OCI-LY3 (cell line): ENCODE data around the gene SKA2.
A peak's percentile ranks its signal among the peaks of the same experiment; 100 is the strongest.

ENCODE experiments used
- H2AFZ ChIP-seq: fragments of 200-600, 300-600 bp; shearing (Covaris generic); 2 replicates; pipeline ENCODE4 v1.6.0; 2014; ENCODE audit warnings: antibody characterized with exemption, low read depth, low read length
- H3K27ac ChIP-seq: fragments of 200-600, 300-600 bp; sonication (generic); 2 replicates; pipeline ENCODE4 v1.5.1; 2014; ENCODE audit warnings: mild to moderate bottlenecking, low read length, moderate library complexity, mixed read lengths
- H3K27me3 ChIP-seq: fragments of 200-600, 300-600 bp; sonication (generic); 2 replicates; pipeline ENCODE4 v1.6.1; 2014; ENCODE audit warnings: low read depth, low read length, mixed read lengths
- H3K36me3 ChIP-seq: fragments of 200-600, 300-600 bp; sonication (generic); replicated peaks from 2 replicates; pipeline ENCODE3; 2014; ENCODE audit warnings: low read depth, low read length, mixed read lengths
- H3K4me1 ChIP-seq: fragments of 300-600, 200-600 bp; sonication (generic); 2 replicates; pipeline ENCODE4 v1.6.1; 2014; ENCODE audit warnings: low read length, mixed read lengths
- H3K4me2 ChIP-seq: fragments of 200-600, 300-600 bp; sonication (generic); 2 replicates; pipeline ENCODE4 v1.6.1; 2014; ENCODE audit warnings: low read length, mixed read lengths
- H3K4me3 ChIP-seq: fragments of 300-600, 200-600 bp; sonication (generic); 2 replicates; pipeline ENCODE4 v1.5.1; 2014; ENCODE audit warnings: antibody characterized with exemption, mild to moderate bottlenecking, low read length, moderate library complexity
- H3K79me2 ChIP-seq: fragments of 300-600, 200-600 bp; shearing (Covaris generic); 2 replicates; pipeline ENCODE4 v1.6.1; 2014; ENCODE audit warnings: mild to moderate bottlenecking, low read length, mixed read lengths
- H3K9ac ChIP-seq: fragments of 300-600, 200-600 bp; shearing (Covaris generic); 2 replicates; pipeline ENCODE4 v1.6.0; 2014; ENCODE audit warnings: mild to moderate bottlenecking, low read length, moderate library complexity
- H3K9me3 ChIP-seq: fragments of 200-600, 300-600 bp; shearing (Covaris generic); 2 replicates; pipeline ENCODE4 v1.6.1; 2014; ENCODE audit warnings: low read length, mixed read lengths; ENCODE audit not compliant: insufficient read depth
- H4K20me1 ChIP-seq: fragments of 200-600, 300-600 bp; sonication (generic); 2 replicates; pipeline ENCODE4 v1.6.1; 2016; ENCODE audit warnings: low read length, mixed read lengths; ENCODE audit not compliant: insufficient read depth
- CTCF ChIP-seq: fragments of 200-600, 300-600 bp; sonication (generic); IDR thresholded peaks from 2 replicates; pipeline ENCODE4 v1.5.1; 2014; ENCODE audit warnings: antibody characterized with exemption, low read length, low read depth
- EZH2phosphoT487 ChIP-seq: fragments of 200-600 bp; shearing (Covaris generic); IDR thresholded peaks from 2 replicates; pipeline ENCODE4 v1.6.1; 2018; ENCODE audit warnings: antibody characterized with exemption, mixed run types, low read depth

SKA2 gene

DNA sequence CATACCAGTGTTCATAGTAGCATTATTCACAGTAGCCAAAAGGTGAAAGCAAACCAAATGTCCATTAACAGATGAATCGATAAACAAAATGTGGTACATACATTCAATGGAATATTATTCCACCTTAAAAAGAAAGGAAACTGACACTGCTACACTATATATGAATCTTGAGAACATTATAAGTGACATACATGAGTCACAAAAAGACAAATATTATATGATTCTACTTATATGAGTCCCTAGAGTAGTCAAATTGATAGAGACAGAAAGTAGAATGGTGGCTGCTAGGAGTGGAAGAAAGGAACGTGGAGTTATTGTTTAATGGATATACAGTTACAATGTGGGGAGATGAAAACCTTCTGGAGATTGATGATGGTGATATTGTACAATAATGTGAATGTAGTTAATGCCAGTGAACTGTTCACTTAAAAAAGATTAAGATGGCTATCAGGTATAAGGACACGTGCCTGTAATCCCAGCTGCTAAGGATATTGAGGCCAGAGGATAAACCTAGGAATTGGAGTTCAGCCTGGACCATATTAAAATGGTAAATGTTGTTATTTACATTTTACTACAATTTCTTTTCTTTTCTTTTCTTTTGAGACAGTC is 28.1 kb downstream of the SKA2 start:
- no peak overlapping the region for H3K4me2 ChIP-seq
- H3K27me3 ChIP-seq, result no peaks in the 10 kb centered on the region
- TF ChIP-seq CTCF, result no peak
- no peak for TF ChIP-seq EZH2phosphoT487
- no peaks in the 10 kb centered on the region for H3K9me3 ChIP-seq
- 0 out of 2 replicates have a peak overlapping the region, but pooled peaks have one; percentile 6 for H3K27ac ChIP-seq
- H3K9ac ChIP-seq, result no peak overlapping the region
- H3K79me2 ChIP-seq, result no peaks in the 10 kb centered on the region
- H4K20me1 ChIP-seq, result no peaks in the 10 kb centered on the region
- peaks cover 8% of the 10 kb centered on the region for H3K36me3 ChIP-seq
- peaks cover 6% of the 10 kb centered on the region; the same call in 1 of the 2 replicates for H3K4me1 ChIP-seq
- no peak overlapping the region for H2AFZ ChIP-seq
- no peak overlapping the region for H3K4me3 ChIP-seq

- TF ChIP-seq CTCF, result no peak
- no peak for TF ChIP-seq EZH2phosphoT487
- Histone ChIP-seq H3K27me3 (no peaks in the 10 kb centered on the region), H3K4me3 (no peak overlapping the region), H3K79me2 (no peaks in the 10 kb centered on the region), H3K36me3 (peaks cover 8% of the 10 kb centered on the region), H3K27ac (no peak overlapping the region), H3K9ac (no peak overlapping the region), H3K9me3 (no peaks in the 10 kb centered on the region), H3K4me1 (peaks cover 6% of the 10 kb centered on the region; the same call in 1 of the 2 replicates), H3K4me2 (no peak overlapping the region), H2AFZ (no peak overlapping the region), H4K20me1 (no peaks in the 10 kb centered on the region)
Measured at GRCh38 chr17:59124665-59125064, 30.3 kb downstream of the SKA2 start.

GRCh38 chr17:59121901-59122480 is 33.0 kb downstream of the SKA2 start:
- H3K4me1 ChIP-seq, result peaks cover 6% of the 10 kb centered on the region; the same call in 1 of the 2 replicates
- no peaks in the 10 kb centered on the region for H3K79me2 ChIP-seq
- no peaks in the 10 kb centered on the region for H3K9me3 ChIP-seq
- no peak overlapping the region for H3K4me3 ChIP-seq
- TF ChIP-seq CTCF, result no peak
- TF ChIP-seq EZH2phosphoT487, result no peak
- no peak overlapping the region for H3K4me2 ChIP-seq
- H3K9ac ChIP-seq, result no peak overlapping the region
- no peaks in the 10 kb centered on the region for H4K20me1 ChIP-seq
- H2AFZ ChIP-seq, result no peak overlapping the region
- H3K27me3 ChIP-seq, result no peaks in the 10 kb centered on the region
- H3K27ac ChIP-seq, result no peak overlapping the region
- H3K36me3 ChIP-seq, result peaks cover 8% of the 10 kb centered on the region

DNA sequence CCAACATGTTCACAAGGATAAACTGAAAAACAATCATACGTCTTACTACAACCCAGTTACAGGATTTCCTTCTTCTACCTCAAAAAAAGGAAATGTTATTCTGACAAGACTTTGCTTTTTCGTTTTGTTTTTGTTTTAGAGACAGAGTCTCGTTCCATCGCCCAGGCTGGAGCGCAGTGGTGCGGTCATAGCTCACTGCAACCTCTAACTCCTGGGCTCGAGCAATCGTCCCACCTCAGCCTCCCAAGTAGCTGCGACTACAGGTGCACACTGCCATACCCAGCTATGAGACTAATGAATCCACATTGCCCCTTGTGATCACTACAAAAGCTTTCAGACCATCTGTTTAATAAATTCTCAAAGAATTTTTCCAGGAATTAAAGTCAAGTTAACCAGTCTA is 39.5 kb downstream of the SKA2 start:
- peaks cover 6% of the 10 kb centered on the region for H3K36me3 ChIP-seq
- no peaks in the 10 kb centered on the region for H3K79me2 ChIP-seq
- no peaks in the 10 kb centered on the region for H3K27me3 ChIP-seq
- H3K9ac ChIP-seq, result no peak overlapping the region
- TF ChIP-seq CTCF (no peak), EZH2phosphoT487 (no peak)
- no peak overlapping the region for H3K4me3 ChIP-seq
- H3K4me1 ChIP-seq, result no peaks in the 10 kb centered on the region
- no peak overlapping the region for H2AFZ ChIP-seq
- no peak overlapping the region for H3K4me2 ChIP-seq
- H3K9me3 ChIP-seq, result no peaks in the 10 kb centered on the region
- H4K20me1 ChIP-seq, result no peaks in the 10 kb centered on the region
- no peak overlapping the region for H3K27ac ChIP-seq
